ENCODE results near the gene DBNDD2.
A peak's percentile ranks its signal among the peaks of the same experiment; 100 is the strongest.

Gene DBNDD2

DNA sequence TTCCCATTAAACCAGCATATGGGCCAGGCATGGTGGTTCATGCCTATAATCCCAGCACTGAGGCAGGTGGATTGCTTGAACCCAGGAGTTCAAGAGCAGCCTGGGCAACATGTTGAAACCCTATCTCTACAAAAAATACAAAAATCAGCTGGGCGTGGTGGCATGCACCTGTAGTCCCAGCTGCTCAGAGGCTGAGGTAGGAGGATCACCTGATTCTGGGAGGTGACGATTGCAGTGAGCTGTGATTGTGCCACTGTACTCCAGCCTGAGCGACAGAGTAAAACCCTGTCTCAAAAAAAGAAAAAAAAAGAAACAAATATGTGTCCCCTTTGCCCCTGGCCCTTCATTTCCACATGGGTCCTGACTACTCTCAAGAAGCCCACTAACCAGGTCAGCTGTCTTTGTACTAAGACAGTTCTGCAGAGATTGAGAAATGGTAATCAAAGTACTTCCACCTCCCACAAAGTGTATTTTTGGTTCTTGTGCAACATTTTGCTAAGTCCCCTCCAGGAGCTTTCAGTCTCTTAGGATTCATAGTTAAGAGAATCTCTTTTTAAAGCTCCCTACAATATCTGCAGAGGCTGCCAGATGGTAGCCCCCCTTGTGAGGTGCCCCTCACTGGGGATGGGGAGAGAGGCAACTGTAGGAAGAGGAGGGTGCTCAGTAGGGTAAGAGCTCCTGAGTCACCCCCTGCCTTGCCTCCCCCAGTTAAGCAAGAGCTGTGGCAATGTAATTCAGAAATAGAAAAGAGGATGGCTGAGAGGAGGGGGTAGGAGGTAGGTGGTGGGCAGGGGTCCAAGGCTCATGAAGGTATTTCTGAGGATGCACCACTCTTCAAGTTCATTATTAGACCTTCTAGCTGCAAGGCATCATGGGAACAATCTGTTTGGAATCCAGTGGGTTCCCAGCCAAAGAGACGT lies 44.9 kb downstream of the DBNDD2 start:
- no peak for DNase-seq

DNA sequence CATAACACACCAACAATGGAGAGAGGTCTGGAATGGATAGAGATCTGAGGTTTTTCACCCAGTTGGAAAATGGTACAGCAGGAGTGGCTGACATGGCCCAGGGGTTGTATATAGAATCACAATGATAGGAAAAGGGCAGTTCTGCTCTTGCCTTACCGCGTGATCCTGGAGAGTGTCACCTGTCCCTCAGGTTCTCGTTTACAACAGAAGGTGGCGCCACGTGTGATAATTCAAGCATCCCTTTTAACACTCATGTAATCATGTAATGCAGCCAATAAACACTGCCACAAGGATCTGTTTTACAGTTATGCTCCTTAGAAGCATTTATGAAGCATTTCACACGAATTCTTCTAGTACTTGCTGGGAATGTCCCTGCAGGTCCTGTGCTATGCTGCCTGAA lies 48.5 kb downstream of the DBNDD2 start:
- peak in 1 of 2 donors; percentile 36 for DNase-seq

DNA sequence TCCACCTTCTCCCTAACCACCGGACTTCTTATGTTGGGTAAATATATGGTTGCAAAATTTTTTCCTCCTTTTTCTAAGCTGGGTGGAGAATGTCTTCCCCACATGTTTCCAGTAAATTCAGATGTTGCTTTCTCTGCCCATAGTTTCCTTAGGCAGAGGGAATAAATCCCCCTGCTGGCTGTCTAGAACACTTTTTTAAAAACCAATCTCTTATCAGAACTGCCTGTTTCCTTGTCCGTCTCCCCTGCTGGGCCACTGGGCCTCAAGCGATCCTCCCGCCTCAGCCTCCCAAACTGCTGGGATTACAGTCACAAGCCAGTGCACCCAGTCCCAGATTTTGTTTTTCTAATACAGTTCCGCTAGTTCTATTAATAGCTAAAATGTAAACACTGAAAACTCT lies 51.5 kb downstream of the DBNDD2 start:
- no peak for DNase-seq
